GM23338 (cell line): ENCODE measurements around the gene CRYBB2. TPM values are rescaled to one million over a fixed set of nuclear protein-coding genes. Genes with fewer than 3 reads are reported as not detected.

Source experiments
- ATAC-seq: fragments of 200-7000 bp; cut with Tn5 transposase; 3 replicates; pipeline ENCODE4 v1.9.1; 2020
- DNase-seq: peaks from one replicate; pipeline ENCODE4 v3.0.0-alpha.2; 2015; ENCODE audit warnings: low spot score
- H2AFZ ChIP-seq: fragments of 200-600 bp; sonication (generic); 2 replicates; pipeline ENCODE4 v1.8.0; 2016; ENCODE audit warnings: antibody characterized with exemption, mild to moderate bottlenecking, moderate library complexity
- H3F3A ChIP-seq: fragments of 200-600 bp; sonication (generic); replicated peaks from 2 replicates; pipeline ENCODE4 v1.8.0; 2017; ENCODE audit warnings: antibody characterized with exemption, mixed run types, low read depth
- H3K27ac ChIP-seq: fragments of 200-600 bp; sonication (generic); 2 replicates; pipeline ENCODE4 v1.6.1; 2016; ENCODE audit warnings: low read depth
- H3K27me3 ChIP-seq: fragments of 200-600 bp; sonication (generic); 2 replicates; pipeline ENCODE4 v1.8.0; 2016; ENCODE audit warnings: mild to moderate bottlenecking, mixed run types, moderate library complexity; ENCODE audit not compliant: insufficient read depth
- H3K36me3 ChIP-seq: fragments of 200-600 bp; sonication (generic); 2 replicates; pipeline ENCODE4 v1.8.0; 2016; ENCODE audit warnings: mild to moderate bottlenecking; ENCODE audit not compliant: insufficient read depth
- H3K4me1 ChIP-seq: fragments of 200-600 bp; sonication (generic); 2 replicates; pipeline ENCODE4 v1.8.0; 2016; ENCODE audit warnings: mild to moderate bottlenecking, moderate library complexity; ENCODE audit not compliant: insufficient read depth
- H3K4me2 ChIP-seq: fragments of 200-600 bp; sonication (generic); 2 replicates; pipeline ENCODE4 v1.7.1; 2017; ENCODE audit warnings: mixed run types
- H3K4me3 ChIP-seq: fragments of 200-600 bp; sonication (generic); 2 replicates; pipeline ENCODE4 v1.6.1; 2016; ENCODE audit warnings: mixed run types
- H3K79me2 ChIP-seq: fragments of 200-600 bp; sonication (generic); replicated peaks from 2 replicates; pipeline ENCODE4 v1.8.0; 2017; ENCODE audit warnings: mild to moderate bottlenecking; ENCODE audit not compliant: insufficient read depth
- H3K9me2 ChIP-seq: fragments of 200-600 bp; sonication (generic); 2 replicates; pipeline ENCODE4 v1.8.0; 2017; ENCODE audit not compliant: insufficient read depth
- H4K20me1 ChIP-seq: fragments of 200-600 bp; sonication (generic); replicated peaks from 2 replicates; pipeline ENCODE4 v1.8.0; 2017; ENCODE audit warnings: mild to moderate bottlenecking; ENCODE audit not compliant: insufficient read depth
- H3K27ac Mint-ChIP-seq: 2 replicates; pipeline ENCODE4 v1.8.0; 2020; ENCODE audit warnings: inconsistent platforms, mild to moderate bottlenecking, moderate library complexity, mixed read lengths
- H3K27me3 Mint-ChIP-seq: 3 replicates; pipeline ENCODE4 v1.8.0; 2022; ENCODE audit warnings: low read depth, mild to moderate bottlenecking, moderate library complexity, mixed read lengths, inconsistent platforms; ENCODE audit not compliant: insufficient read depth, poor library complexity
- H3K36me3 Mint-ChIP-seq: 3 replicates; pipeline ENCODE4 v1.8.0; 2021; ENCODE audit warnings: low read depth, mild to moderate bottlenecking, inconsistent platforms, moderate library complexity, mixed read lengths
- H3K4me1 Mint-ChIP-seq: 3 replicates; pipeline ENCODE4 v1.8.0; 2020; ENCODE audit warnings: mild to moderate bottlenecking, inconsistent platforms, mixed read lengths
- H3K4me3 Mint-ChIP-seq: 3 replicates; pipeline ENCODE4 v1.8.0; 2021; ENCODE audit warnings: moderate library complexity, mild to moderate bottlenecking, inconsistent platforms, mixed read lengths
- H3K9me3 Mint-ChIP-seq: 3 replicates; pipeline ENCODE4 v1.8.0; 2020; ENCODE audit warnings: moderate library complexity, mild to moderate bottlenecking, inconsistent platforms, mixed read lengths
- CREB1 ChIP-seq: fragments of 250-450 bp; sonication (Bioruptor Pico); IDR thresholded peaks from 2 replicates; pipeline ENCODE4 v1.5.0; 2020; ENCODE audit warnings: low read depth, mild to moderate bottlenecking, moderate library complexity
- CTCF ChIP-seq, 2 experiments: fragments of 200-600 bp in 1 of 2; sonication (generic) in 1 of 2; conservative IDR thresholded peaks; 2 replicates each; pipeline versions ENCODE4 v1.5.1 to v1.6.1; 2016 to 2017; ENCODE audit warnings: antibody characterized with exemption in 2 of 2, low read depth in 2 of 2, mild to moderate bottlenecking in 2 of 2, moderate library complexity in 1 of 2
- ETS1 ChIP-seq: IDR thresholded peaks from 2 replicates; pipeline ENCODE4 v1.6.1; 2016; ENCODE audit warnings: antibody characterized with exemption
- EZH2 ChIP-seq: fragments of 200-600 bp; sonication (generic); IDR thresholded peaks from one replicate; pipeline ENCODE4 v1.8.0; 2017; ENCODE audit warnings: antibody characterized with exemption, mild to moderate bottlenecking, low read depth; ENCODE audit not compliant: unreplicated experiment
- EZH2phosphoT487 ChIP-seq: fragments of 200-600 bp; sonication (generic); IDR thresholded peaks from one replicate; pipeline ENCODE4 v1.8.1; 2018; ENCODE audit warnings: antibody characterized with exemption; ENCODE audit not compliant: unreplicated experiment
- JUNB ChIP-seq: IDR thresholded peaks from one replicate; pipeline ENCODE4 v1.6.1; 2016; ENCODE audit warnings: antibody characterized with exemption; ENCODE audit not compliant: unreplicated experiment
- NANOG ChIP-seq: IDR thresholded peaks from 2 replicates; pipeline ENCODE4 v1.6.1; 2016; ENCODE audit warnings: antibody characterized with exemption, borderline replicate concordance
- POLR2AphosphoS5 ChIP-seq: IDR thresholded peaks from 2 replicates; pipeline ENCODE4 v1.6.1; 2016; ENCODE audit warnings: antibody characterized with exemption, low read depth
- STAT1 ChIP-seq: IDR thresholded peaks from one replicate; pipeline ENCODE4 v1.6.1; 2016; ENCODE audit warnings: antibody characterized with exemption; ENCODE audit not compliant: unreplicated experiment
- ZNF114 ChIP-seq: fragments of 250-450 bp; sonication (Bioruptor Pico); IDR thresholded peaks from 2 replicates; pipeline ENCODE4 v1.5.0; 2020; ENCODE audit warnings: mild to moderate bottlenecking, moderate library complexity
- ZNF331 ChIP-seq: fragments of 250-450 bp; sonication (Bioruptor Pico); IDR thresholded peaks from 2 replicates; pipeline ENCODE4 v1.5.0; 2020; ENCODE audit warnings: low read depth, mild to moderate bottlenecking, moderate library complexity
- ZNF462 ChIP-seq: fragments of 250-450 bp; sonication (Bioruptor Pico); IDR thresholded peaks from 2 replicates; pipeline ENCODE4 v1.5.0; 2020; ENCODE audit warnings: mild to moderate bottlenecking, moderate library complexity
- polyA plus RNA-seq: library from polyadenylated mRNA; unstranded; fragments of >200 nt; fragmentation: Nextera tagmentation; extraction: Ambion mirVana; gene quantifications from 2 replicates; pipeline ENCODE4 v1.2.1, GENCODE V29; 2016
- total RNA-seq: library from RNA; depleted of rRNA; stranded (reverse); fragments of >200 nt; shearing (Covaris generic); gene quantifications from 2 replicates; pipeline ENCODE4 v1.2.3, GENCODE V29; 2014
- TF ChIP-seq, protein P1 (sequence below): IDR thresholded peaks from one replicate; pipeline ENCODE4 v1.6.1; 2018; ENCODE audit warnings: antibody characterized with exemption; ENCODE audit not compliant: unreplicated experiment

The CRYBB2 gene
- total and polyA plus RNA-seq, 2 experiments from 2014 or later, result 0.26 to 1.0 TPM

GRCh38 chr22:25200967-25201366, 18.5 kb upstream of the CRYBB2 start:
- Mint-ChIP-seq H3K36me3 (no peaks in the 10 kb centered on the region; the same call in 2 of the 3 replicates), H3K9me3 (no peaks in the 10 kb centered on the region), H3K4me3 (no peak overlapping the region), H3K27ac (no peak overlapping the region), H3K27me3 (peaks cover 6% of the 10 kb centered on the region), H3K4me1 (no peaks in the 10 kb centered on the region)
- no peaks in the 10 kb centered on the region for H3K27me3 ChIP-seq
- no peaks in the 10 kb centered on the region; the same call in 1 of the 2 replicates for H3K36me3 ChIP-seq
- H3K27ac ChIP-seq, result no peak overlapping the region
- no peaks in the 10 kb centered on the region for H4K20me1 ChIP-seq
- H3K9me2 ChIP-seq, result no peaks in the 10 kb centered on the region
- DNase-seq (no peak), ATAC-seq (no peak)
- no peak overlapping the region for H3K4me2 ChIP-seq
- no peak for TF ChIP-seq JUNB
- no peak for TF ChIP-seq ETS1
- no peak for TF ChIP-seq EZH2phosphoT487
- no peak for TF ChIP-seq NANOG
- TF ChIP-seq ZNF114 (CRISPR knock-in tag), result no peak
- TF ChIP-seq POLR2AphosphoS5, result no peak
- no peak for TF ChIP-seq CTCF (conservative IDR thresholded peaks at IDR 0.05; ENCODE audit: low read depth in 2 of 2)
- no peak for TF ChIP-seq ZNF462
- no peak for TF ChIP-seq CREB1 (CRISPR knock-in tag)
- no peak for TF ChIP-seq EZH2
- no peak for TF ChIP-seq ZNF331 (CRISPR knock-in tag)
- TF ChIP-seq, protein P1, sequence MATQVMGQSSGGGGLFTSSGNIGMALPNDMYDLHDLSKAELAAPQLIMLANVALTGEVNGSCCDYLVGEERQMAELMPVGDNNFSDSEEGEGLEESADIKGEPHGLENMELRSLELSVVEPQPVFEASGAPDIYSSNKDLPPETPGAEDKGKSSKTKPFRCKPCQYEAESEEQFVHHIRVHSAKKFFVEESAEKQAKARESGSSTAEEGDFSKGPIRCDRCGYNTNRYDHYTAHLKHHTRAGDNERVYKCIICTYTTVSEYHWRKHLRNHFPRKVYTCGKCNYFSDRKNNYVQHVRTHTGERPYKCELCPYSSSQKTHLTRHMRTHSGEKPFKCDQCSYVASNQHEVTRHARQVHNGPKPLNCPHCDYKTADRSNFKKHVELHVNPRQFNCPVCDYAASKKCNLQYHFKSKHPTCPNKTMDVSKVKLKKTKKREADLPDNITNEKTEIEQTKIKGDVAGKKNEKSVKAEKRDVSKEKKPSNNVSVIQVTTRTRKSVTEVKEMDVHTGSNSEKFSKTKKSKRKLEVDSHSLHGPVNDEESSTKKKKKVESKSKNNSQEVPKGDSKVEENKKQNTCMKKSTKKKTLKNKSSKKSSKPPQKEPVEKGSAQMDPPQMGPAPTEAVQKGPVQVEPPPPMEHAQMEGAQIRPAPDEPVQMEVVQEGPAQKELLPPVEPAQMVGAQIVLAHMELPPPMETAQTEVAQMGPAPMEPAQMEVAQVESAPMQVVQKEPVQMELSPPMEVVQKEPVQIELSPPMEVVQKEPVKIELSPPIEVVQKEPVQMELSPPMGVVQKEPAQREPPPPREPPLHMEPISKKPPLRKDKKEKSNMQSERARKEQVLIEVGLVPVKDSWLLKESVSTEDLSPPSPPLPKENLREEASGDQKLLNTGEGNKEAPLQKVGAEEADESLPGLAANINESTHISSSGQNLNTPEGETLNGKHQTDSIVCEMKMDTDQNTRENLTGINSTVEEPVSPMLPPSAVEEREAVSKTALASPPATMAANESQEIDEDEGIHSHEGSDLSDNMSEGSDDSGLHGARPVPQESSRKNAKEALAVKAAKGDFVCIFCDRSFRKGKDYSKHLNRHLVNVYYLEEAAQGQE, result no peak
- no peak for TF ChIP-seq STAT1
- H3F3A ChIP-seq, result no peaks in the 10 kb centered on the region
- no peak overlapping the region for H2AFZ ChIP-seq
- no peaks in the 10 kb centered on the region for H3K79me2 ChIP-seq
- H3K4me1 ChIP-seq, result no peaks in the 10 kb centered on the region
- no peak overlapping the region for H3K4me3 ChIP-seq
